CD14-positive monocyte (primary cell): ENCODE results near the gene NLRP7. TPM values are rescaled to one million over a fixed set of nuclear protein-coding genes. Genes with fewer than 3 reads are reported as not detected.

Experiments
- DNase-seq, 3 donors: peaks; one replicate each; pipeline ENCODE4 v3.0.0-alpha.2; 2011 to 2022
- H2AFZ ChIP-seq: 2 replicates; pipeline ENCODE4 v1.6.0; 2012; ENCODE audit warnings: mild to moderate bottlenecking, low read depth, low read length, inconsistent platforms; ENCODE audit not compliant: insufficient read depth, poor library complexity, severe bottlenecking
- H3K27ac ChIP-seq, 2 donors: 1 replicate in 1 of 2; 2 replicates in 1 of 2; pipeline ENCODE4 v1.5.1; 2012 to 2013; ENCODE audit warnings: low read length in 2 of 2, control low read depth in 1 of 2, inconsistent platforms in 1 of 2, low read depth in 1 of 2, mild to moderate bottlenecking in 1 of 2
- H3K27me3 ChIP-seq, 2 donors: one replicate each; pipeline versions ENCODE4 v1.6.0 to v1.6.1; 2011 to 2013; ENCODE audit warnings: low read length in 2 of 2; ENCODE audit not compliant: control insufficient read depth in 2 of 2, insufficient read depth in 2 of 2
- H3K36me3 ChIP-seq, 2 donors: replicated peaks in 1 of 2; 1 replicate in 1 of 2; 2 replicates in 1 of 2; pipeline versions ENCODE4 v1.5.1 to v1.6.1; 2012 to 2013; ENCODE audit warnings: low read length in 2 of 2, control low read depth in 1 of 2, inconsistent platforms in 1 of 2, mild to moderate bottlenecking in 1 of 2; ENCODE audit not compliant: insufficient read depth in 2 of 2, control insufficient read depth in 1 of 2
- H3K4me1 ChIP-seq, 2 donors: 1 replicate in 1 of 2; 2 replicates in 1 of 2; pipeline versions ENCODE4 v1.5.1 to v1.6.1; 2012 to 2013; ENCODE audit warnings: low read length in 2 of 2, control low read depth in 1 of 2, inconsistent platforms in 1 of 2, mild to moderate bottlenecking in 1 of 2, moderate library complexity in 1 of 2; ENCODE audit not compliant: insufficient read depth in 2 of 2, control insufficient read depth in 1 of 2
- H3K4me2 ChIP-seq: replicated peaks from 2 replicates; pipeline ENCODE3; 2012; ENCODE audit warnings: low read length, moderate library complexity, mild to moderate bottlenecking; ENCODE audit not compliant: poor library complexity, severe bottlenecking; ENCODE audit errors: extremely low read depth
- H3K4me3 ChIP-seq, 3 experiments: fragments of 200-600 bp in 1 of 3; sonication (generic) in 1 of 3; replicated peaks in 1 of 3; 1 replicate in 2 of 3; 2 replicates in 1 of 3; pipeline ENCODE4 v1.5.1; 2011 to 2013; ENCODE audit warnings: low read length in 3 of 3, mild to moderate bottlenecking in 3 of 3, control low read depth in 2 of 3, low read depth in 2 of 3, inconsistent platforms in 1 of 3, moderate library complexity in 1 of 3
- H3K79me2 ChIP-seq: 2 replicates; pipeline ENCODE4 v1.6.0; 2012; ENCODE audit warnings: mild to moderate bottlenecking, control low read depth, inconsistent platforms, low read length, moderate library complexity; ENCODE audit not compliant: insufficient read depth
- H3K9ac ChIP-seq: 2 replicates; pipeline ENCODE4 v1.6.0; 2017; ENCODE audit warnings: low read length, mild to moderate bottlenecking; ENCODE audit not compliant: insufficient read depth, poor library complexity, severe bottlenecking
- H3K9me3 ChIP-seq, 2 donors: replicated peaks in 1 of 2; 1 replicate in 1 of 2; 2 replicates in 1 of 2; pipeline versions ENCODE4 v1.5.1 to v1.6.1; 2012 to 2013; ENCODE audit warnings: low read length in 2 of 2, control low read depth in 1 of 2; ENCODE audit not compliant: control insufficient read depth in 1 of 2, insufficient read depth in 1 of 2
- H4K20me1 ChIP-seq: 2 replicates; pipeline ENCODE4 v1.6.0; 2012; ENCODE audit warnings: mild to moderate bottlenecking, low read length, control low read depth, moderate library complexity; ENCODE audit not compliant: insufficient read depth
- H3K27ac Mint-ChIP-seq, 7 donors: one replicate each; pipeline ENCODE4 v1.8.0; 2020; ENCODE audit warnings: mild to moderate bottlenecking in 7 of 7, mixed read lengths in 7 of 7, moderate library complexity in 6 of 7, inconsistent platforms in 2 of 7
- H3K27me3 Mint-ChIP-seq, 3 donors: one replicate each; pipeline ENCODE4 v1.8.0; 2021 to 2022; ENCODE audit warnings: low read depth in 3 of 3, mild to moderate bottlenecking in 3 of 3, mixed read lengths in 3 of 3, moderate library complexity in 3 of 3, inconsistent platforms in 1 of 3
- H3K36me3 Mint-ChIP-seq, 2 donors: one replicate each; pipeline ENCODE4 v1.8.0; 2020; ENCODE audit warnings: mixed read lengths in 2 of 2, inconsistent platforms in 1 of 2, mild to moderate bottlenecking in 1 of 2
- H3K4me1 Mint-ChIP-seq: one replicate; pipeline ENCODE4 v1.8.0; 2020; ENCODE audit warnings: mild to moderate bottlenecking, mixed read lengths
- H3K4me3 Mint-ChIP-seq, 2 donors: one replicate each; pipeline ENCODE4 v1.8.0; 2020; ENCODE audit warnings: mild to moderate bottlenecking in 2 of 2, mixed read lengths in 2 of 2, moderate library complexity in 1 of 2
- H3K9me3 Mint-ChIP-seq, 7 donors: one replicate each; pipeline ENCODE4 v1.8.0; 2020 to 2022; ENCODE audit warnings: mixed read lengths in 7 of 7, mild to moderate bottlenecking in 6 of 7, moderate library complexity in 6 of 7, inconsistent platforms in 2 of 7
- CTCF ChIP-seq: fragments of 200-600 bp; IDR thresholded peaks from one replicate; pipeline ENCODE4 v1.8.0; 2022; ENCODE audit warnings: antibody characterized with exemption, mild to moderate bottlenecking
- WGBS: methylation state at CpG from one replicate; pipeline ENCODE4 v1.1.5; 2013; ENCODE audit warnings: missing lambda C conversion rate; ENCODE audit not compliant: insufficient coverage; 5-methylcytosine and 5-hydroxymethylcytosine counted together
- intact Hi-C, 2 donors: fragments of 100-400 bp; cut with micrococcal nuclease; formaldehyde crosslinking; loops; one replicate each; pipeline versions ENCODE4 v1.15.0 to v1.15.1; 2023
- polyA plus RNA-seq, 3 donors: library from polyadenylated mRNA; depleted of rRNA in 1 of 3; unstranded in 2 of 3; stranded (reverse) in 1 of 3; fragments of 300-500 nt in 2 of 3; fragments of >200 nt in 1 of 3; fragmentation: Illumina TruSeq in 2 of 3; gene quantifications; 1 replicate in 2 of 3; 2 replicates in 1 of 3; pipeline ENCODE4 v1.2.3, GENCODE V29; 2012 to 2021
- small RNA-seq: library from RNA; depleted of rRNA; stranded (forward); fragments of <200 nt; gene quantifications from one replicate; pipeline ENCODE3, GENCODE V24; 2012; ENCODE audit warnings: low read depth; ENCODE audit not compliant: insufficient read length

NLRP7 gene
- polyA plus RNA-seq, 3 donors: not detected

DNA sequence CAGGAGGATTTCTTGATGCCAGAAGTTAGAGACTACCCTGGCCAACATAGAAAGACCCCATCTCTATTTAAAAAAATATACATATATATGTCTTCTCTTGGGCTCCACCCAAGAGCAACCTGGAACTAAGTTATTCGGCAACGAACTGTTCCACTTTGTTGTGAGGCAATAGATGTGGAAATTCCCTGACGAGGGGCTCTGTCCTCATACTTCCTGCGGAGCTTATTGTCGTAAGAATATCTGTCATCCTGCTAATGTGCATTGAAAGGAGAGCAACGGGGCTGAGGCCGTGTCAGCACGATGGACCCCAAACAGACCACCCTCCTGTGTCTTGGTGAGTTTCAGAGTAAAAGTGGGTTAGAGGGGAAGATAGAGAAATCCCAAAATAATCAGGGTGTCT, 73.3 kb downstream of the NLRP7 start, which contains the start of gene FCAR:
TSS of gene FCAR (plus strand) at position 246 of the 400 bp plus-strand sequence. CDS start at position 301, 55 bp downstream.
- no peak for TF ChIP-seq CTCF
- intact Hi-C loops: loop anchor here in 1 of 2 donors (2.0 to 10.0 kb wide), 2 partner anchors 15 to 79 kb away; no protein-coding TSS in a partner anchor
- Mint-ChIP-seq H3K4me3 (peak within 1 kb of the TSS; percentile 83 to 99), H3K9me3 (peaks cover 0 to 5% (median 0%) of the 10 kb centered on the region in 7 donors), H3K27me3 (peaks cover 0 to 10% (median 7%) of the 10 kb centered on the region in 3 donors), H3K36me3 (peaks cover 28 to 44% of the 10 kb centered on the region in 2 donors), H3K4me1 (peaks cover 65% of the 10 kb centered on the region), H3K27ac (peak within 1 kb of the TSS; percentile 97 to 100 (median 99))
- Histone ChIP-seq H3K27ac (peak within 1 kb of the TSS; percentile 87 to 99), H3K9ac (peak within 1 kb of the TSS; percentile 95), H3K36me3 (peaks cover under 1 to 10% of the 10 kb centered on the region in 2 donors), H3K4me1 (peaks cover 69 to 70% of the 10 kb centered on the region in 2 donors), H3K4me2 (peak within 1 kb of the TSS; percentile 75), H3K27me3 (no peaks in the 10 kb centered on the region), H3K9me3 (no peaks in the 10 kb centered on the region), H3K4me3 (peak within 1 kb of the TSS; percentile 70 to 99 (median 77)), H2AFZ (no peak within 1 kb of the TSS), H3K79me2 (peaks cover 51% of the 10 kb centered on the region), H4K20me1 (peaks cover 35% of the 10 kb centered on the region)
- 0% methylated on average over 5 of the region's 8 CpGs for WGBS
- peak; percentile 92 to 99 (median 97) for DNase-seq

Small RNA genes within 50 kb of the gene (small RNA-seq; reads per million reads assigned to genes)
- gene AC011476.8: not detected

Other genes with a start within 250 kb of the NLRP7 start
- not detected for gene KIR3DL3, start 223.1 kb downstream of the NLRP7 start, polyA plus RNA-seq
- under 1 TPM in 1 of 3 donors, not detected in 2; 0.07 TPM for gene KIR2DL3, start 209.0 kb downstream of the NLRP7 start, polyA plus RNA-seq
- not detected for gene KIR2DL1, start 177.7 kb downstream of the NLRP7 start, polyA plus RNA-seq
- gene KIR2DL4, start 143.9 kb downstream of the NLRP7 start, polyA plus RNA-seq: under 1 TPM; 0.12 to 0.17 (median 0.14) TPM
- gene KIR3DL1, start 131.1 kb downstream of the NLRP7 start, polyA plus RNA-seq: under 1 TPM in 1 of 3 donors, not detected in 2; 0.15 TPM
- gene KIR2DS4, start 114.9 kb downstream of the NLRP7 start, polyA plus RNA-seq: not detected
- under 1 TPM in 2 of 3 donors, not detected in 1; 0.04 to 0.15 TPM for gene KIR3DL2, start 97.1 kb downstream of the NLRP7 start, polyA plus RNA-seq
- gene FCAR, start 73.3 kb downstream of the NLRP7 start, polyA plus RNA-seq: 100 to 1,000 TPM; 147 to 239 (median 173) TPM
- under 1 TPM in 2 of 3 donors, not detected in 1; 0.20 to 0.43 TPM for gene NCR1, start 41.4 kb downstream of the NLRP7 start, polyA plus RNA-seq
- under 1 TPM; 0.24 to 0.91 (median 0.61) TPM for gene NLRP2, start 18.8 kb upstream of the NLRP7 start, polyA plus RNA-seq
- gene GP6, start 90.7 kb upstream of the NLRP7 start, polyA plus RNA-seq: 1 to 10 TPM in 1 of 3 donors, under 1 TPM in 2; 0.03 to 1.1 (median 0.14) TPM
- gene RDH13, start 115.6 kb upstream of the NLRP7 start, polyA plus RNA-seq: 1 to 10 TPM; 1.6 to 4.0 (median 2.3) TPM
- gene EPS8L1, start 128.3 kb upstream of the NLRP7 start, polyA plus RNA-seq: 1 to 10 TPM; 1.5 to 5.0 (median 1.8) TPM
- 100 to 1,000 TPM in 1 of 3 donors, 1 to 10 TPM in 2; 2.1 to 206 (median 2.6) TPM for gene PPP1R12C, start 170.1 kb upstream of the NLRP7 start, polyA plus RNA-seq
- gene TNNT1, start 201.7 kb upstream of the NLRP7 start, polyA plus RNA-seq: 10 to 100 TPM in 1 of 3 donors, 1 to 10 TPM in 2; 9.4 to 41.9 (median 9.8) TPM
- gene TNNI3, start 210.2 kb upstream of the NLRP7 start, polyA plus RNA-seq: 1 to 10 TPM in 1 of 3 donors, not detected in 2; 1.2 TPM
- gene DNAAF3, start 219.1 kb upstream of the NLRP7 start, polyA plus RNA-seq: under 1 TPM in 1 of 3 donors, not detected in 2; 0.19 TPM
- not detected for gene SYT5, start 232.8 kb upstream of the NLRP7 start, polyA plus RNA-seq